HG02763 (cell line): ENCODE data around the gene FAM20C.

Source experiments
- ATAC-seq: cut with Tn5 transposase; IDR thresholded peaks from one replicate; pipeline ENCODE4 v1.9.1; 2021; ENCODE audit warnings: mild to moderate bottlenecking, moderate library complexity; ENCODE audit not compliant: unreplicated experiment

FAM20C gene

DNA sequence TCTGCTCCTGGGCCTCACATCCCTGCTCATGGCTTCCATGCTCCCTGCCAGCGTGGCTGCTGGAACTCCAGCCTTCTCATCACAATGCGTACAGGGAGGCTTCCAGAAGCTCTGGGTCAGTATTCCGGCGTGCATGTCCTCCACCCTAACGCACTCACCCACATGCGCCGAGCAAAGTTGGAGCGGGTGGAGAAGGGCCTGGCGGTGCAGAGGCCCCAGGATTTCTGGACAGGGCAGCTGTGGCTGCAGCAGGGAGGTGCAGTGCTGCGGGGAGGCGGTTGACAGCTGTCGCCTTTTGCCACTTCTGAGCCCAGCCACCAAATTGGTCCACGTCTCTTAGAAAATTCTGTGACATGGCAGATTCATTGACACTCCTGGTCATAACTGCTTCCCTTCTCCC lies 33.6 kb upstream of the FAM20C start:
- no peak for ATAC-seq

DNA sequence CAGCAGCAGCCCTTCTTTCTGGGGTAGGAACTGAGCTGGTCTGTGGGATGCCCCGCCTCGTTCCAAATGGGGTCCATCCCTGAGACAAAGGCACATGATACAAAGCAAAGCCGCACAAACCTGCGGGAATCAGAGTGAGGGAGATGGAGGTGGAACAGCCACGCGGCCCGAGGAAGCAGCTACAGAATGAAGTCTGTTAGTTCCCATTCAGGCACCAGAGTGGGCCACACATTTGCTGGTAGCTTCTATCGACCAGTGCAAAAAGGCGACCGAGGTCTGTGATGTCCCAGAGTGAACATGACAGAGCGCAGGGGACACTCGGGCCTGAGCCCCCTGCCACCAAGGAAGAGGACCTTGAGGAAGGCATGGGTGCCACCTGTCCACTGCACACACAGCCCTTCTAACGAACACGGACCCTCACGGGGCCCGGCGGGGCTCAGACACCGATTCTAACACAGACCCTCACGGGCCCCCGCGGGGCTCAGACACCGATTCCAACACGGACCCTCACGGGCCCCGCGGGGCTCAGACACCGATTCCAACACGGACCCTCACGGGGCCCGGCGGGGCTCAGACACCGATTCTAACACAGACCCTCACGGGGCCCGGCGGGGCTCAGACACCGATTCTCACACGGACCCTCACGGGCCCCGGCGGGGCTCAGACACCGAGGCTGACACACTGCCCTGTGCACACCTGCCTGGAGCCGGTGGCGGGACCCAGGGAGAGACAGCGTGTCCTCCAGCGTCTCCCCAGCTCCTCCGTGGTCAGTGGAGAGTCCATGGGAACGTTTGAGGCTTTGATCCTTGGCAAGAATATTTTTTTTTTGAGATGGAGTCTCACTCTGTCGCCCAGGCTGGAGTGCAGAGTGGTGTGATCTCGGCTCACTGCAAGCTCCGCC lies 32.8 kb upstream of the FAM20C start:
- ATAC-seq: no peak

DNA sequence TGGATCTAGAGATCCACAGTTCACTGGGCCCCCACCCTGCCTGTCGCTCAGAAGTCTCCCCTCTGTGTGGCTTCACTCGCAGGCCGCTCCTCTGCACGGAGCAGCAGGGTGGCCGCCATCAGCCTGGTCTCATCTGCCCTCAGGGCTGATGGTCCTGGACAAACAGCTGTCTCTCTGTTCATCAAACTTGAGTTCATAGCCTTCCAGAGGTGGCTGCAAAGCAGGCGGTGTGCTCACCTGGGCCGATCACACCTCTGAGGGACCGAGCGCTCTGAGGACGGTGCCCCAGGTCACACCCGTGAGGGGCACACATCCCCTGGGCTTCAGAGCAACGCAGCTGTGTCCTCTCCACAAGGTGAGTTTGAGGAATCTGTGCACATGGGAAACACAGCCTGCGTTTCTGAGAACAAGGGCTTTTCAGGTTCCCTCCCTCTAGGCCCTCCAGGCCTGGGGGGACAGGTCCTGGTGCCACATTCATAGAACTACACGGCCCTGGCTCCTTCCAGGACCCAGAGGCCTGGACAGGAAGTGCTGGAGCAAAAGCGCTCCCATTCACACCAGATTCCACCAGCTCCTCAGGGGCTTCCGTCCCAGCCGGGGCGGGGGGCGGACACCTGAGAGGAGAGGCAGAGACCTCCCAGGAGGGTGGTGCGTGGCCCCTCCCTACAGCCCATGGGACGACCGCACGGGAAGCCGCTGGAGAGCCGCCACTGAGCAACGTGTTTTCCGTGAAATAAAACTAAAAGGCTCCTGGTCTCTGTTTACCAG lies 31.2 kb upstream of the FAM20C start:
- no peak for ATAC-seq

DNA sequence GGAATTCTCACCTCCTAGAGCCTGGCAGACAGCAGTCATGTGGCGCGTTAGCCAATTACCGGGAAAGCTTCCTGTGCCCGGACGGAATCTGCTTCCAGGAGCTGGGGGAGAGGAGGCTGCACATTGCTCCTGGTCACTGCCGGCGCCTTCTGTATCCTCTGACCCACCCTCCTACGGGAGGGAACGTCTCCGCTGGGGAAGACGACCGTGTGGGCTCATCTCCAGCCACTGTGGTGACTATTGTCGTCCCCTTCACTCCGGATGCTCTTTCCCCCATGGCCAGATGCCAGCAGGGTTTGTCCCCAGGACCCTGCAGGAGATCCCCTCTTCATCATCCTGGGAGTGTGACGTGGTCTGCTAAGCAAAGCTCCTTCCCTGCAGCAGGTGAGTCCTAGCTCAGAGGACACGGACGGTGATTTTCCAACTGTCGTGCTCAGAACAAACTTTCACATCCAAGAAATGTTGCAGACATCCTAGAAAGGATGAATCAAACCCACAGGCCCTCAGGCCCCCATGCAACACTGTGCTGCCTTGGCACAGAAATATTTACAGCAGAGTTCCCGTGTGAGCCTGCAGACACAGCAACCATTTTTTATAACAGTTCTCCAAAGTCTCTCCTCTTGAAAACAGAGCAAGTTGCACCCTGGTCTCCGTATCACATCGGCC lies 29.6 kb upstream of the FAM20C start:
- ATAC-seq: no peak

DNA sequence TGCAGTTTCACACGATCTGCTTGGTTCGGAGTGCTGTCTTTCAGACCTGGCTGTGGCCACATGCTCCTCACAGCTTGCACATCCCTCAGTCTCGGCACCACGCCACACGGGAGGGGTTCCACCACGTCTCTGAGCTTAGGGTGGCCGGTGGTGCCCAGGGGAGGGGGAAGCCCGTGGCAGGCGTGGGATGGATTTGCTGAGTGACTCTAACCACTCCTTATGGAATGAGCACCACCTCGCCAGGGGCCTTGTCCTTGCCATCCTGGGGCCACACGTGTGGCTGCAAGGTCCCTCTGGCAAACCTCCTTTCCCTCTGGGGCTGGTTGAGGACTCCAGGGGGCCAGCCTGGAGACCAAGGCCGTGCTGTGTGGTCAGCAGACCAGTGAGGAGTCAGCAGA lies 29.1 kb upstream of the FAM20C start:
- ATAC-seq: no peak

DNA sequence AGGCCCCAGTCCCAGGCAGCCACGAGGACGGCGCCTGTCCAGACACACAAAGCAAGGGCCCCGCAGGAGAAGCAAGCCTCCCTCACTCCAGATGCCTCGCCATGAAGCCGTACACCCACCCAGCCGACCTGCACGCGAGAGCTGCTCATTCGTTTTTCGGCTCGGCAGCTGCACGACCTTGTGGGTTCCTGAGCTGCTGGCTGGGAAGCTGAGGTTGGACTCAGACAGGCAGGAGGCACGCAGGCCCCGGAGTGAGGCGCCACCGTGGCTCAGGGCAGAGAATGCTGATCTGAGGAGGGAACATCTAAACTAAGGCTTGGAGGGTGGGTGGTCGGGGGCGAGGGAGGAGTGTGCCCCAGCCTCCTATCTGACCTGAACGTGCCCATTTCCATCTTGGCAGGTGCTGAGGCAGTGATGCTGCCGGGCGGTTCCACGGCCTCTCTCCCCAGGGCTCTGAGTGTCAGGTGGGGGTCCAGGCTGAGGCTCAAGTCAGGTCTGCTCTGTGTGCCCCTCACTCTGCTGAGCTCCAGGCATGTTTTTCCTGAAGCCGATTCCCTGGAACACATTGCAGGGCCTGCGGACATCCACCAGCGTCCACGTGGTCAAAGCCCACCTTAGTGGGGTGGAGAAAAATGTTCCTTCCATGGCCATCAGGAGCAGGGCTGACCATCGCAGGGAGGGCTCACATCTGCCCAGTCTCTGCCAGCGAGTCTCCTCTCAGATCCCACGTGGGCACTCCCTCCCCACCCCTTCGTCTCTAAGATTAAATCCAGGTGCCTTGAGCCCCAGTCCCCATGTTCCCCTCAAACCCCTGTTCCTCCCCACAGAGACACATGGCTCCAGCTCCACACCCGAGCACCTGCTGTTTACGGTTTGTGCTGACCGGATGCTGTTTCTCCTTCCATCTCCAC lies 28.1 kb upstream of the FAM20C start:
- no peak for ATAC-seq

DNA sequence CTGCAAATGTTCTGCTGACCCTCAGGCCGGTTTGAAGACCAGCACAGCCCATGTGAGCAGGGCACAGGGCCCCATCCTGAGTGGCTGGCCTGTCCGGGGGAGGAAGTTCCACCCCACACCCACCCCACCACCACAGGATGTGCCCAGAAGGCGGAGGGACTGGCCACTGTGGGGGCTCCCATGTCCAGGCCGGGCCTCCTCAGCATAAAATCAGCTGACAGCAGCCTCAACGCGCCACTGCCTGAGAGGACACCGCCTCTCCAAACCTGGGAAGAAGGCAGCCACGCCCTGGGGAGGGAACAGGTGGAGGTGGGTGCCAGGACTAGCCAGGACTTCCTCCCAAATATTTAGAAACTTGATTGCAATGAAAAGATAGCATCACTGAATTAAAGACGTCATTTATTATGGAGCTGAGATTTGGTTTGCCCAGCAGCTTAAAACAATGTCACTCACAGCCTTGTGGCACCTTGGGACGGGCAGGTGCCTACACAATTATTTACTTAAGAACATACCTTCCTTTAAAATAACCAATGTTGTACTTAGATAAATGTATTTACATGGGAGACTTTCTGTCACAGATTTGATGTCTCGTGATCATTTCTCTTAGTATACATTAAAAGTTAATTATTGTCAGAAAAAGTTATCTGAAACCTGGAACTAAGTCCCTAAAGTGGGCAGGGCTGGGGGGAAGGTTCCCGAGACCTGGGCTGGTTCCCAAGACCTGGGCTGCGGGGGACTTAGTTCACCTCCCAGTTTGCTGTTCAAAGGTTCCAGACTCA lies 27.3 kb upstream of the FAM20C start:
- no peak for ATAC-seq

DNA sequence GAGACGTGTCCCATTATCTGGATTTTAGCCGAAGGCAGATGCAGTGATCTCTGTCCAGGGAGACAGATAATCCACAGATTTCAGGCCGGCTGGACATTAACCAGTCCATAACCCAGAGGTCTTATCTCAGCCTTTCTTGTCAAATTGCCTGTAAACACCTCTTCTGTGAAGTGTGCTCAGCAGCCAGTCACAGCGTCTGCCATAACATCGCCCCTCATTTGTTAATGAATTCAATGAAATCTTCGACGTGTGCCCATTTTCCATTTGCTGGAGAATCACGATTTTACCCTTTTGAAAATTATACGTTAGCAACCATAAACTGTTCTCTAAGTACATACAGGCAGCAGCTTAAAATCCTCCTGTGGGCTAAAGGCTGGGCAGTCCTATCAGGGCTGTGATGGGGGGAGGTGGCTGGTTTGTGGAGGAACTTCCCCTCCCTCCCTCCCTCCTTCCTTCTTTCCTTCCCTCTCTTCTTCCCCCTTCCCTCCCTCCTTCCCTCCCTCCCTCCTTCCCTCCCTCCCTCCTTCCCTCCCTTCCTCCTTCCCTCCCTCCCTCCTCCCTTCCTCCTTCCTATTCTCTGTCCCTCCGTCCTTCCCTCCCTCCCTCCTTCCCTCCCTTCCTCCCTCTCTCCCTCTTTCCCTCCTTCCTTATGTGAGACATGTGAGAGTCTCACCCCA lies 26.6 kb upstream of the FAM20C start:
- ATAC-seq: no peak

DNA sequence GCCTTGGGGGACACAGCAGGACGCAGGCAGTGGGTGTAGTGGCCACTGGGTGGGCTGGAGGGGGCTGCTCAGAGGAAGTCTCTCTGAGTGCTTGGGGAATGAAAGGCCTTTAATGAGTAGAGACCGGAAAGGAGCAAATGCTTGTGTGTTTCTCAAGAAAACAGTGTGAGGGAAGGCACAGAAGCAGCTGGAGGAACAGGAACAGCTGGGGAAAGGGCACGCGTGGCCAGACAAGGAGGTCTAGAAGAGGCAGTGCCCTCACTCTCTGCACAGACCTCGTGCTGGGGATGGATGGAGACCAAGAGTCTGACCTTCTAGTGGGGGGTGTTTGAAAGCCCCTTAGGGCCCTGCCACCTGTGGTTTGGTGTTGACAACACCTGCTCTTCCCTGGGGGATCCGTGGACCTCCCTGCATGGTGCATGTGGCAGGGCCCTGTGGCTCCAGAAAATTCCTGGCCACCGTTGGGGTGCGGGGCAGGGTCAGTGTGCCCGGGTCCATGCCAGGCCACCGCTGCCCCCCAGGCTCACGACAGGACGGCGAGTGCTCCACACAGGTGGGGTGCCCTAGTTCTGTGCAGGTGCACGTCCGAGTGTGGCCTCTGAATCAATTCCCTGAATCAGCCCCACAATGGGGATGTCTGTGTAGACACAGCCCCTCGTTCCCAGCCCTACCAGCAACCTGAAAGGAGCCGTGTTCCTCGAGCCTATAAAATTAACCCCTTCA lies 25.9 kb upstream of the FAM20C start:
- no peak for ATAC-seq

DNA sequence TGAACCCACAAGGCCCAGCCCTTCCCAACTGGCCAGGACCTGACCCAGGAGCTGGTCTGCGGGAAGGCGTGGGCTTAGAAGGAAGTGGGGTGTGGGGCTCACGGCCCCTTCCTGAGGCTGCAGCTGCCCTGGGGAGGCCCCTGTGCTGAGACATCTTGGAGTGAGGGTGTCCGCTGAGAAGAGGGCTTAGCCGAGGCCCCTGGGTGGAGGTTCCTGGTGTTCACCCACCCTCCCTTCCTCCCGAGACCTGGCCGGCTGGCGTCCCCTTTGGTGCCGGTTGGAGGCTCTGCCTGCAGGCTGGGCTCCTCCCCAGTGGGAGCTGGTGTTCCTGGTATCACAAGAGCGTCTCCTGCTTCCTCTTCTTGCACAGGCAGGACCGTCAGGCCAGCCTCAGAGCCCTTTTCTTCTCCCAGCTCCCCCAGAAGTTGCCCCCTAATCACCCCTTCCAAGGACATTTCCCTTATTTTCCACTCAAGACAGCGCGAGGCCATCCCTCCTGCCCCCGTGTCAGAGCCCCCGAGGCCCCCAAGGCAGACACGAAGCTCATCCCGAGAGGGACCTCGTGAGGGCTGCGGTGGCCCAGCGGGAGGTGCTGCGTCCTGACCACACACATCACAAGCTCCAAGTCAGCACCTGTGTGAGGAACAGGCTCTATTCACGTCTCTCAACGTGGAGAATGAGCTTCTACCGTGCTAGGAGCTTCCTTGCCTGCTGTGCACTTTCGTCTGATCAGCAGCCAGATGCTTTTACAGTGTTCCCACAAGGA lies 25.1 kb upstream of the FAM20C start:
- ATAC-seq: no peak

DNA sequence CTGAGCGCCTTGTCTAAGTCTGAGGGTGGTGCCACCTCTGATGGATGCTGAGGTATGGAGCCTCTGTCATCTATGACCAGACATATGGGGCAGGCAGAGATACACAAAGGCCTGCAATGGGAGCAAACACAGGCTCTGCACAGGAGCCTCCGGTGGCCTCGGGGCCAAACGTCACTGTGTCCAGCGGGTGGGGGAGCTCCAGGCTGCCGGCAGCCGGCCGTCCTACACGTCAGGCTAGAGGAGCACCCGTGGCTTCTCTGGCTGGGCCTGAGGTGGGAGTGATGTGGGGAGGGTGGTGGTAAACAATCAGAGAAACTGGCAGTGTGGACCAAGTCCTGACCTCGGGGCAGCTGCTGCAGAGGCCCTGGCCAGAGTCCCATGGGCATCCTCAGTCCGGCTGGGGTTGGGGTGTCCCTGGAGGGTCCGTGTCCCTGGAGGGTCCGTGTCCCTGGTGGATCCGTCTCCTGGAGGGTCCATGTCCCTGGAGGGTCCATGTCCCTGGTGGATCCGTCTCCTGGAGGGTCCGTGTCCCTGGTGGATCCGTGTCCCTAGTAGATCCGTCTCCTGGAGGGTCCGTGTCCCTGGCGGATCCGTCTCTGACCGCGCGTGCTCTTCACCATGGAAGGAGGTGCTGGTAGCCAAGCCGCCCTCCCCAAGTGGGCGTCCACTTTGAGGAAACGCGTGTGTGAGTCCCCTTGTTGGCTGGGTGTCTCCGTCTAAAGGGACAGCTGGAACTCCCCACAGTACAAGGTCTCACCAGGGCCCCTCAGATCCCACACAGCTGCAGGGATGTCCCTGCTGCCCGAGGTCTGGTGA lies 24.2 kb upstream of the FAM20C start:
- ATAC-seq: no peak

DNA sequence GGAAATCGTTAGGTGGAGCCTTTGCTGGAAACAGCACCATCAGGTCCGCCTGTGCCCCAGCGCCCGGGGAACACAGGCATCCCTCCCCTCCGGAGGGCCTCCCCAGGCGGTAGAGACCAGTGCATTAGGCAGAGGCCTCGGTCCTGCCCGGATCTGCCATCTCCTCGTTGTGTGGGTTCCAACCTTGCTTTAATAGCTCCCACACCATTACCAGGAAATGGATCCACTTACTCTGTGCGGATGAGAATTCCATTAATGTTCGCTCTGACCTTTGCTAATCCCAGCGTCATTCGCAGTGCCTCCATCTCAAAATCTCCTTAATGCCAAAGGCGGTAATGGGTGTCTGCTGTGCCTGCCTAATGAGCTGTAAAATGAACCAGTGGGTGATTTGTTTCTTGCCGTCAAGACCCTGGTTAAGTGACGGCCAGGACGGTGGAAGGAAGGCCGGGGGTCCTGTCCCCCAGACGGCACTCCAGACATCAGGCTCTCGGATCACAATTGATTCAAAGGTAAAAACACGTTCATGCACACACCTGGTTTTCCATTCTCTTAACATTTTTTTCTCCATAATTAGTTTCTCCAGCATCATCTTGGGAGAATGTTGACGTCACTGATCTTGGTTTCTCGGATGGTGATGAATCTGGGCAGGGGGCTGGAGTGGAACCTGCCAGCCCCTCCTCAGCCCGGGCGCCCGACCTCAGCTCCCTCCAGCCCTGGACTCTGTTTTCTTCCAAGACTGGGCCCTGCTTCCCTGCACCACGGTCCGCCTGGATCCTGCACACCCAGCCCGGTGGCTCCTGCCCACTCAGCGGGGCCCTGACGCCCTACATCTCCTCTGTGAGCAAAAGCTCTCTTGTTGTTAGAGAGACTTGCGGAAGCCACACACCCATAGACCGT lies 22.8 kb upstream of the FAM20C start:
- ATAC-seq: no peak

DNA sequence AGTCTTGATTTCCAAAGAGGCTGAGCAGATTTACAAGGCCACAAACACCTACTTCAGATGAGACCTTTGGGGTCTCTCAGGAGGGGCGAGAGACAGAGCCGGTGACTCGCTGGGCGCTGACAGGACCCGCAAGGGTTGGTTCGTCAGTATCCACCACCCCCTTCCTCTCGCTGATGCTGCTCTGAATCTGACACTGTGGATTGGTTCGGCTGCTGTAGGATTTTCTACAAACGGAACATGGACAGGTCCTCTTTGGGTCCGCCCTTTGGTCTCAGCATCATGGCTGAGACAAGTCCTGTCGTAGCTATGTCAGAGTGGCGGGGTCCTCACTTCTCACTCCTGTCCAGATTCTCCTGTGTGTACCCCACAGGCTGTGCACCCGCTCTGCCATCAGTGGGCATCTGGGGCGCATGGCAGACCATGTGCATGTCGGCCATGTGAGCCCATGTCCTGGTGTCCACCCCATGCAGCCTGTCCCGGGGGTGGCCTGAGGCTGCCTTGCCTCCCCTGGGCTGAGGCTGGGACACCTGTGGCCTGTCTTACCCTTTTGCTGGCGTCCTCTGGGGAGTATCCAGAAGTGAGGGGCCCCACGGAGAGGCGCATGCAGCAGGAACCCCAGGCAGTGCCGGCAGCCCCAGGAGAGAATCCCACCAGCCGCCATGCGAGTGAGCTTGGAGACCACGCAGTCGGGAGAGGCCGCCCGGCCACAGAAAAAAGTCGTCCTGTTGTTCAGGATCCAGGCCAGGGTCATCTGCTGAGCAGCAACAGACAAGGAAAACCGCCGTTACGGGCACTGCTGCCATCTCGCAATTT lies 21.6 kb upstream of the FAM20C start:
- no peak for ATAC-seq

DNA sequence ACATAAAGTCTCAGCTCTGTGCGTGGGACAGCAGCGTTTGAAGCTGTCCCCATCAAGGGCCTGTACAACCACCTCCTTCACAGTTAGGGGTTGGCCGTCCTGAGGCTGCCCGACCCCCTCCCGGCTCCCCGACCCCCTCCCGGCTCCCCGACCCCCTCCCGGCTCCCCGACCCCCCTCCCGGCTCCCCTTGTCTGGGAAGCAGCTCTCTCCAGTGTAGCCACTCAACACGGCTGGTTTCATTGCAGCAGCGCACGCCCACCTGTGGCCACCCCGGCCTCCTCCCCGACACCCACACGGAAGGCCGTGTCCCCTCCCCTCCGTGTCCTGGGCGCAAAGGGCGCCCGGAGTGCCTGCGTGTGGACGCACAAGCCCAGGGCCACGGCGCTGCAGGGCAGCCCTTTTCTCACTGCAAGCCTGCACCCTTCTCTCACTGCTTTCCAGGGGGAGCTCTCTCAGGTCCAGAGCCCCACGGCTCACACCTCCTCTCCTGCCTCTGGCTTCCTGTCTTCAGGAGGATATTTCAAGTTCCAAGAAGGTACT lies 20.9 kb upstream of the FAM20C start:
- no peak for ATAC-seq

DNA sequence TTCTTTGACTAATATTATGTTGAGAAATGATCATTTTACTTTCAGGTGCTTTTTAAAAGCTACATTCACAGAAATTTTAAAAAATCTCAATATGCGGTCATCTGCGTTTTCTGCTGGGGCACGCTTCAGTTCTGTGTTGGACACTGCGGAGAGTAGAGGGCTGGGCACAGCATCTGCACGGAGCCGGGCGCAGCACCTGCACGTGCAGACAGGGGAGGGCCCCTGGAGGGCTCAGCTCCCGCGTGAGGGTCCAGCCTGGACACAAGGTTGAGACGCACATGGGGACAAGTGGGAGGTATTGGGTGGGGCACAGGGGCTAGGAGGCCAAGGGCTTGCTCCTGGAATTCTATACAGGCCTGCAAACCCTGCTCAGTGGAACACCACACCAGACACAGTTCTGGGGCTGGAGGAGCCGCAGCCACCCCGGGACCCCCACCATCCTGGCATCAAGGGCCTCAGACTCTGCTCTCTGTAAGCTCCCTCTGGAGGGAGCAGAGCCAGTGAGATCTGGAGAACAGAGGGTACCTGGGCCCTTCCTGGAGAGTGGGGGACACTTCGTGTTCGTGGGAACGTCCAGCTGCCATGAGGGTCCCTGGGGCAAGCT lies 20.4 kb upstream of the FAM20C start:
- no peak for ATAC-seq
